GM19463 (cell line): Measurements from ENCODE around the gene SETD4.
"Not testable (repeated sequence)": the region's sequence is repeated elsewhere in the genome, so short reads cannot be mapped to it uniquely, and the experiment has no call there.

ENCODE experiments used
- ATAC-seq: cut with Tn5 transposase; IDR thresholded peaks from one replicate; pipeline ENCODE4 v1.9.1; 2021; ENCODE audit warnings: mild to moderate bottlenecking, moderate library complexity; ENCODE audit not compliant: unreplicated experiment

Gene SETD4

GRCh38 chr21:36079010-36079649 is 18.8 kb upstream of the SETD4 start:
- ATAC-seq = no peak

- no peak for ATAC-seq
These were observed 17.4 kb upstream of the SETD4 start for GRCh38 chr21:36077758-36078157.

- ATAC-seq = no peak
These were observed 16.7 kb upstream of the SETD4 start for GRCh38 chr21:36076878-36077655.

DNA sequence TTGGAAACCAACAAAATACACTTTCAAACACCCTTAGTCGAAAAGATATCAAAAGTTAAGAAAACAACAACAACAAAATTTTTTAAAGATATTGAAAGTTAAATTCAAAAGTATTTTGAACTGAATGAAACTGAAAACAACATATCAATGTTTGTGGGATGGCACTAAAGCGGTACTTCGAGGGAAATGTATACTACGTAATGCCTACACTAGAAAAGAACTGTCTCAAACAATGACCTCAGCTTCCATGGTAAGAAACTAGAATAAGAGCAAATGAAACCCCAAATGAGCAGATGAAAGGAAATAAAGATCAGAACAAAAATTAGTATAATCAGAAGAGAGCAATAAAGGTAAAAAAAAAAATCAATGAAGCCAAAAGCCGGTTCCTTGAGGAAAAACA is 15.6 kb upstream of the SETD4 start:
- no peak for ATAC-seq

DNA sequence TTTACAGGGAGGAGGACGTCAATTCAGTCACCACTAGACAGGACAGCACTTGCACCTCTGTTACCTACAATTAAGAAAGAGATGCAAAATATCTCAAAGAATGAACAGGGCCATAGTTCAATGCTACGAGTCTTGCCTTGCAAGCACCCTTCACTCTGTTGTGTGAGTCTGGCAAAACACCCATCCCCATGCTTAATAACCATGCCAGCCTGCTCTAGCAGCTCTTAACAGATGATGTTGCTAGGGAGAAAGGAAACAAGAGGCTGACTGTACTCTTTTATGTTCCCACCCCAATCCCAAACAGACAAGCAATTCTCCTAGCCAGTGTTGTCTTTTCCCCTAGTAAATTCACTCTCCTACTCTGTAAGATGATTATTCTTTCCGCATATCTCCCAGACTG is 14.8 kb upstream of the SETD4 start:
- ATAC-seq = no peak

DNA sequence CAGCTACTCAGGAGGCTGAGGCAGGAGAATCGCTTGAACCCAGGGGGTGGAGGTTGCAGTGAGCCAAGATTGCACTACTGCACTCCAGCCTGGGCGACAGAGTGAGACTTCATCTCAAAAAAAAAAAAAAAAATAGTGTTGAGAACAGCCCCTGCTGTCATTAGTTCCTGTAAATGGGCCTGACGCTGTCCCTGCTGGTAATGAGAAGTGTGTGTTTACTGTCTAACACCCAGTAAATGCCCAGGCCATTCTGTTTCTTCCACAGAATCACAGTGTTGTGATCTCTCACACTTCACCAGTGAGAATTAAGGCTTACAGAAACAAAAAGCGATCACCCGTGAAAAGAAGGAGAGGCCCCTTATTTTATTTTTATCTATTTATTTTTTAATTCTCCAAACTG is 13.6 kb upstream of the SETD4 start:
- not testable (repeated sequence) for ATAC-seq

DNA sequence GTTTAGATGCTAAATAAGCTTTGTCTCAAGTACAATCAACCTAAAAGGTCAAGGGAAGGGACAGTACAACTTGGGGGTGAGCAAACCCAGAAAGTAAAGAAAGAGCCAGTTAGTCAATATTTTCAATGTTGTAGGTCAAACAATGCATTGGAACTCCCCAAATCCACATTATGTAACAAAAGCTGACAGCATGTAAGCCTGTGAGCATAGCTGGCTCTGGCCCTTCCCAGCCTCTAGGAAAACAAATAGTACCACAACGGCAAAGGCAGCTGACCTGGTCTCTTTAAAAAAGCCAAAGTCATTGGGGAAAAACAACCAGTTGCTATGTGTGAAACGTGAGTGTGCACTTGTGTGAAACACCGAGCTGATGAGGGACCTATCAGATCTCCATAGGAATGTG is 12.9 kb upstream of the SETD4 start:
- no peak for ATAC-seq

- ATAC-seq = no peak
These were observed 12.3 kb upstream of the SETD4 start for GRCh38 chr21:36072453-36073162.

GRCh38 chr21:36070999-36071398 is 10.7 kb upstream of the SETD4 start:
- no peak for ATAC-seq

GRCh38 chr21:36069713-36070583 is 9.6 kb upstream of the SETD4 start, which contains the start of gene CBR1:
CBR1 (plus strand) TSS chr21:36070024; CDS start chr21:36070116, 92 bp downstream.
- ATAC-seq = peak; percentile 97

- ATAC-seq = no peak
These were observed 8.5 kb upstream of the SETD4 start for GRCh38 chr21:36068748-36069398.

DNA sequence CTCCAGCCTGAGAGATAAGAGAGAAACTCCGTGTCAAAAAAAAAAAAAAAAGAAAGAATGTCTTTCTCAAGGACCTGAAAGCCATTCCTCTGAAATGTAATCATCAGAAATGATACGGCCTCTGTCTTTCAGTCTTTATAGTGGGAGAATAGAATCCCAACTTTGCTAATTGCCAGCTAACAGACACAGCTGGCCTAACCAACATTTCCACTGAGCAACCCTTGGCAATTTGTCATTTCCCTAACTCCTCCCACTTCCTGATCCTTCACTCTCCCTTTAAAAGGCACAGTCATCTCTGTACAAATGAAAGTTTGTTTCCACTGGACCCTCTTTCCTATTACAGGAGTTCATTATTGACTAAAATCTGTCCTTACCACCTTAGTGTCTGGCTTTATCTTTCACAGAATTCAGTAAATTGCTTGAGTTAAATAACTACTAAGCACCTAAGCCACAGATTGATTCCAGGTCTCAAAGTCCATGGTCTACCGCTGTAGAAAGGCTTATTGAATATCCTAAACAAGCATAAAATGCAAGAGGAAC is 5.2 kb upstream of the SETD4 start:
- no peak for ATAC-seq

DNA sequence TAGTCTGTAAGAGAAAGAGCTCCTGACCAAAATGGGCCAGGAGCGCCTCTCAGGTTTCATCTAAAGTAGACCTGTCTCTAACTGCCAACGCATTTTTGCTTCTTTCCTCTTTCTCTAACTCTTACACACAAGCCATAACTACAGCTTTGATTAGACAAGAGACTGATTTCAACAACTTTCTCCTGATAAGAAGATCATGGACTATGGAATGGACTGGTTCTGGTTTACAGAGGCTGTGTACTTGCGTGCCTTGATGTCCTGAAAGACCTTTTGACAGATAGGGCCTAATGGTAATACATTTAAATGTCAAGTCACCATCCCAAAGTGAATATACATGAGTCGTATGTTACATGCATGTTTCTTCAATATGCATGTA is 3.7 kb upstream of the SETD4 start:
- ATAC-seq = no peak

- ATAC-seq = no peak
These were observed 3.2 kb upstream of the SETD4 start for GRCh38 chr21:36063375-36064084.

- ATAC-seq = no peak
These were observed 1.1 kb upstream of the SETD4 start for GRCh38 chr21:36061445-36061844.

- peak; percentile 38 for ATAC-seq
These were observed 535 bp downstream of the SETD4 start for GRCh38 chr21:36059823-36060158.

- no peak for ATAC-seq
These were observed 4.8 kb downstream of the SETD4 start for GRCh38 chr21:36055551-36055950.

DNA sequence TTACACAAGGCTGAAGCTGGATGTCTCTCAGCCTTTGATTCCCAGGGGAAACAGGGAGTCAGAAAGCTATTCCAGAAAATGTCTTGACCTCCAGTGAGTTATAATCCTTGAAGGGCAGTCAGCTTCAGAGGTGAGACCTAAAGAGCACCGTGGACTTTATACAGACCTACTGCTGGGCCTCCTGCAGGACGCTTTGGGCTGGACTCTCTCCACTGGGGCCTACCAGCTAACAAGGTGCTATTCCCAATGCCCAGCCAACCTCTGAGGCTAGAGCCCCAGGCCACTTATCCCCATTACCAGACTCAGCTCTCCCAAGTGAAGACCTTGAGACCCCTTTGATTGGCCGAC is 6.6 kb downstream of the SETD4 start:
- no peak for ATAC-seq

DNA sequence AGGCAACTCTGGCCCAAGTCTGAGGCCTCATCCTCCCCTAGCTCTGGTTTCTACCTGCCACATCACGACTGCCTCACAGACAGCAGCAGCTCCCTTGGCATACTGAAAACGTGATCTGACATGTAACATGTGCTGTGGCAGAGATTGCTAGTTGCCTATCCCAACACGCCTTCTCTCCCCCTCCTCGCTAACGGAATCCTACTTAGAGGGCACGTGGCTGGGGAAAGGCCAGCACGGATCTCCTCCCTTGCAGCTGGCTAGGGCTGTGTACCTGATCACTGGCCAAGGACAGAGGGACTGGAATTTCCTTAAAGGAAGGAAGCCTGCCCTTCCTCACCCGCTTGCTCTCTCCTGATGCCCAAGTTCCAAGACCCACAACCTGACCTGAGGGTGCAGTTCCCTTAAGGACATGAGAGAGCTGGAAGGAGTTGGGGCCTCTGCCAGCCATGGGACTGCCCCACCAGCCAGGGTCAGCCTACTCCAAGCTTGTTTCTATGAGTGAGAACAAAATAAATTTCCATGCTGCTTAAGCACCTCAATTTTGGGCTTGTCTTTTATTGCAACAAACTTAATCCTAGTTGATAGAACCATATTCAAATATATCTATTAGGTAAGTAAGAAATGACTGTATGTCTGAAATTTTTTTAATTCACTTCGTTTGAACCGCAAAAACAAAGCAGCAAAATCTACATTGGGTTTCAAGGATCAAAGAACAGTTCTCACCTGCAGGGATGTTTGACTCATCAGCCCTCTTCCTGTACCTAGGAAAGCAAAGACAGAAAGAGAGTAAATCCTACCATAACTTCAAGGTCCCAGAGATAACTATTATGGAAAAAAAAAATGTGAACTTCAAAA is 7.2 kb downstream of the SETD4 start:
- no peak for ATAC-seq
